Left forelimb (tissue), 1 donor: Measurements from ENCODE around the gene NRN1L.

Source experiments
- DNase-seq: peaks from one replicate; pipeline ENCODE4 v3.0.0-alpha.2; 2018; ENCODE audit warnings: low spot score

The NRN1L gene

DNA sequence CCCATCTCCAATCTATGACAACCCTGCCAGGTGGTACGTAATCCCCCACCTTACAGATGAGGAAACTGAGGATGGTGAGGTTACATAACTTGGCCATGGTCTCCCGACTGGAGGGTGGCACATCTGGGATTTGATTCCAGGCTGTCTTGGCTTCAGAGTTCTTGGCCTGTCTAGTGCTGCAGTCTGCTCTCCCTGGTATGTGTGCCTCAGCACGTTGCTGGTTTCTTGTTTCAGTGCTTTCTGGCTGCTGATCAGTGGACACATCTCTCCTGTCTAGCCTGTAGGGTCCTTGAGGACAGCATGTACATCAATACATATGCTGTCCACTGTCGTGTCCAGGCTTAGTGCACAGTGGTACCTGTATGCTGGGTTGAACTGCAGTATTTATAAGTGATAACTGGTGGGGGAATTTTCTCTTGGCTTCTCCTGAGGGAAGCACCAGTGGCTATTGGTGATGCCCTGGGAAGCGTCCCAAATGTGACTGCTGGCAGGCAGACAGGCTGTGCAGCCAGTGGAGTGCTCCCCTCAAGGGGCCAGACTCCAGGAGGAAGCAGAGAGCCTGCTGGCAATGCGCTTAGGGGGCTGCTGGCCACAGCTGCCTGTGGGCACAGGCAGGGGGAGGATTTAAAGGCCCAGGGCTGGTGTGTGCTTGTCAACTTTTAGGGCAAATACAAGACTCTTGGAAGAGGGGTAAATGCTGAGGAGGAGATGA, 32.6 kb downstream of the NRN1L start:
- no peak for DNase-seq

- DNase-seq = no peak
These were observed 33.2 kb downstream of the NRN1L start for GRCh38 chr16:67917852-67918236.

DNA sequence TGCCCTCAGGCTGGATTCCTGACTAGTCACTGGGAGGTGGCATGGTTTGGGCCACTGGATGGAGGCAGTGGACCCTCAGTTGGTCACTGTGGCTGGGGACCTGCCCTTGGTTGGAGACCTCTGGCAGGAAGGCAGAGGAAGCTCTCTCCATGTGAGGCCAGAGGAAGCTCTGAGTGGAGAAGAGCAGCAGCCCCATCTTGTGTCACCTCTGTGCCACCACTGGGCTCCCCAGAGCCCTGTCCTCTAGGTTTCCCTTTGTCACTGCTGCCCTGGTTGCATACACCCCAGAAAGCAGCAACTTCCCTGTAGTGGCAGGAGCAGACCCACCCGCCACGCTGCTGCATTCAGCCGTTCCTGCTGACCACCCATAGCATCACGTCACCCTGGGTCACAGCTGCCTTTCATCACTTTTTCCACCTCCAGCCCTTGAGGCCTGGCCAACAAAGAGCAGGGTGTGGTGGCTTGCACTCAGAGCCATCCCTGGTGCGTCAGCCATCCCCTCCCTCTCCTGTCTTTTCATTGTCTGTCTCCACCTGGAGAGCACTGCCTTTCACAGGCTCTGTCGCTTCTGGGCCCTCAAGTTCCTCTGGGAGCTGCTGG, 35.0 kb downstream of the NRN1L start:
- DNase-seq = no peak

DNA sequence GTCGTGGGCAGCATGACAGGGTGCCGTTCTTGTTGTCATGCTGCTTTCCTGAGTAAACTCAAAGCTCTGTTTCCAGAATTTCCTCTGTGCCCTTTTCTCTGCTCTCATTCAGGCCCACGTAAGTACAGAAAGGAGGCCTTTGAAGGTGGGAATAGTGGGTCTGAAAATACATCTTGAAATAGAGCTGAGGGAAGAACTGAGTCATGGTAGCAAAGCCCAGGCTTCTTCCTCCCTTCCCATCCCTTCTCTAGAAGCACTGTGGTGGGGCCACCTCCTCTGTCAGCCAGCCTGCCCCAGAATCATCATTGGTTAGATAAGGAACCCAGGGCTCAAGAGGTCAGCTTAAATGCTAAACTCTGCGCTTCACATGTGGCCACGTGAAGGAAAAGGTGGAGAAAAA, 37.5 kb downstream of the NRN1L start:
- no peak for DNase-seq

DNA sequence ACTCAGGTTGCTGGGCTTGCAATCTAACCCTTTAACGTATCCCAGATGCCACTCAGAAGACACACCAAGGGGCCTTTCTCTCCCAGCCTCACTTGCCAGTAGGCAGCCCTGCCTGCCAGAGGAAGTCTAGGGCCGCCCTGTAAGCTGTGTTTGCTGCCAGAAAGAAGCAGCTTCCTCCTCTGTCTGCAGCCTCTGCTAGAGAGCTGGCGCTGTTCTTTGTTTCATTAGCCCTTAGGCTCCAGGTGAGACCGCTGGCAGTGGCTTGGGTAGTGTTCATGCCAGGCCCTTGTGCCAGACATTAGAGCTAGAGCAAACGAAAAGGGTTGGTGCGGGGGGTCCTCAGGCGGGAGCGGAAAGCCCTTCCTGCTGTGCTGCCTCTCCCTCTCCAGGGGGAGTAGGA, 38.1 kb downstream of the NRN1L start:
- no peak for DNase-seq

DNA sequence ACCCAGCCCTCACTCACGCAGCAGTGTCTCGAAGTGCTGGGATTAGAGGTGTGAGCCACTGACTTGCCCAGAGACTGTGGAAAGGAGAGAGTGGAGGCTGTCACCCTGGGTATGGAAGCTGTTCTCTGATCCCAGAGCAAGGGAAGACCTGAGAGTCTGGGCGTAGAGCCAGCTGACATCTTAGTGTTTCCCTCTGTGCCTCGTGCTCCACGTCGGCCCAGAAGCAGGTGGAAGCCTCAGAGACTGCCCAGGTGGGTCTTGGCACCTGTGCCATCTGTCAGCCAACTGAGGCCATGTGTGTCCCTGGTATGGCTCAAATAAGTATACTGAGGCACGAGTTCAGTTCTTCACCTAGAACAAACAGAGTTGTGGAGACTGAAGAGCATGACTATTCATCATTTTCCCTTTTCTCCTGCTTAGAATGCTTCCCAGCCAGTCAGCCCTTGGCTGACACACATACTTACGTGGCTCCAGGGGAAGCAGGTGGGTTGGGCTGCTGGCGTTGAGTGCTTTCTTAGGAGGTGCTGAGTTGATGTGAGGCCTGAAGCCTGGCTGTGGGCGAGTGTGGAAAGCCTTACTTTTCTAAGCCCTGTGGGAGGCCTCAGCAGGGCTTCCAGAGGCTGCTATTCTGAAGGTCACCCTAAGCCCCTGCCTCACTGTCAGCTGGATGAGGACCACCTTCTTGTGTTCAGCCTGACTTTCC, 38.9 kb downstream of the NRN1L start:
- DNase-seq = no peak

DNA sequence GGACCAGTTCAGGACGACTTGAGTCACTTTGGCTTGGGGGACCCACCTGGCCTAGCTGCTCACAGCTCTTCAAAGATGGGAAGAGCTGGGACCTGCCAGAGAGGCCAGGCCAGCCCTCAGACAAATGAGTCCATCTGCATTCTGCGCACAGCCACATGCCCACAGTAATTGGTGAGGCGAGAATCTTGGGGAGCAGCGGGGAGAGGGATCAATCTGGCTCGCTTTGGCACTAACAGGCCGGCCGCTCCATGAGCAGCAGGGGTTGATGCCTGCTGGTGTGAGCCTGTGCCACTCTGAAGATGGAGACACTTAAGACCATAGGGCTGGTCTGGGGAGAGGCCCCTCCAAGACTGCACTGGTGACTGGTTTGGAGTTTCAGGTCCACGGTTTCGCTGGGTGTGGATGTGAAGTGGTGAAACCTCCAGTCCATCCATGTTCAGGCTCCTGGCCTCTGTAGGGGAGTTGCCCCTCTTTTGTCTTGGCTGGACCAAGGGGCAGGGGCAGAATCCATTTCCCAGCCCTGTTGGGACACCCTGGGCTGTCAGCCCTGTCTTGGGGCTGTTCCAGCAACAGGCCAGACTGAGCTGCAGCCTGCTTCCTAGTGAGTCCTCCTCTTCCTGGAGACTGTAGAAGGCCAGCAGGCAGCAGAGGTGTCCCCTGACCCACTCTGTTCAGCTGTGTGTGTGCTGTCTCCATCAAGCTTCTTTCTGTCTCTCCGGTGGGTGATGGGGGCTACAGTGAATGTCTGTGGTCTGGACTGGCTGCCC, 39.6 kb downstream of the NRN1L start:
- DNase-seq = no peak

DNA sequence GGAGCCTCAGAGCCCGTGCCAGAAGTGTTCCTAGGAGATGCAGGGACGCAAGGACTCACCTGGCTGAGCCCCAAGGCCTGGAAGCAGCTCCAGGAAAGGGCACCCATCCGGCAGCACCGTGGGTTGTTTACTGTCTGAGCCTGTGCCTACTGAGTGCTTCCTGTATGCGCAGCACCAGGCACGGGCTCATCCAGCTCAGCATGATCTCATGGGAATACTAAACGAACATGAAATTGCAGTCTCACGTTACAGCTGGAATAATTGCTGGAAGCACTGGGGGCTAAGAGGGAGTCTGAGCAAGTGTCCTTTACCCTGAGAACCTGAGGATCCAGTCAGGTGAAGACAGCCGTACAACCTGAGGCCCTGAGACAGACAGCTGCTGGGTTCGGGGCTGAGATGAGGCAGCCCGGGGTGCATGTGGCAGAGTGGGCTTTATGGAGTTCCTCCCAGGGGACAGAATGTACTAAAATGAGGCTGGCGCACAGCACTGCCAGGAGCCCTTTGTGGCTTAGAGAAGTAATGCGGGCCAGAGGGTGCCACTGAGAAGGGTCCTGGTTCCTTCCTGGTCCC, 41.6 kb downstream of the NRN1L start:
- DNase-seq = no peak

GRCh38 chr16:67927131-67927941, 42.7 kb downstream of the NRN1L start:
- DNase-seq = no peak

- no peak for DNase-seq
These were observed 43.5 kb downstream of the NRN1L start for GRCh38 chr16:67928147-67928546.

GRCh38 chr16:67928561-67929364, 44.1 kb downstream of the NRN1L start:
- no peak for DNase-seq

- DNase-seq = no peak
These were observed 45.5 kb downstream of the NRN1L start for GRCh38 chr16:67930191-67930590.

GRCh38 chr16:67930678-67931211, 46.1 kb downstream of the NRN1L start:
- DNase-seq = no peak

DNA sequence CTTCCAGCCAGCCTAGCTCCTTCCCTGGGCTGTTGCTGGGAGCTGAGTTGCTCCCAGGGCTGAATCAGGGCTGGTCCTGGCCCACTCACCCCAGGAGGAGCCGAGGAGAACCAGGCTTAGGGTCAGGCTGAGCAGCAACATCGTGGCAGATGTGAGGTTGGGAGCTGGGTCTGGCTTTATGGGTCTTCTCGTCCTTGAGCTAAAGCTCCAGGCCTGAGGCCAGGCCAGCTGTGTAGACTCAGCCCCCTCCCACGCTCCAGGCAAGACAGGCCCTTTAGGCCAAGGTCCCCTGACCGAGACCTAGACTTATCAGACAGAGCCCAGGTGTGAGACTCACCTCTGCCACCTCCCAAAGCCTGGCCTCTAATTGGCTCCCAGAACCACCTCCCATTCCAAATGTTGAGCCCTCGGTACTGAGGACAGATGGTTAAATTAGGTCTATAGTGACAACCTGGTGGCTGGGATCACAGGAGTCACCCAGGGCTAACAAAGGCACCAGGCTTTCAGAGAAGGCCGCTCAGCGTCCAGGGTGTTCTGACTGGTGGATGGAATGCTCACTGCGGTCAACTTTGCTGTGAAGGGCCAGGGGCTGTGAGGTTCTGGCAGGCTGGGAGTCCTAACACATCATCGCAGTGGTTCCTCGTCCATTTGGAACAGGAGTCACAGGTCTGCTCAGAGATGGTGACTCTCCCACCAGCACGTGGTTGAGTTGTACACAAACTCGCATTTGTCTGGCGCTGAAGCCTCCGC, 47.2 kb downstream of the NRN1L start, which contains the start of gene CTRL:
Gene CTRL, minus strand, starts transcription at position 151 of the 750 bp plus-strand sequence. Its CDS starts 10 bp downstream, at position 141.
- no peak for DNase-seq

DNA sequence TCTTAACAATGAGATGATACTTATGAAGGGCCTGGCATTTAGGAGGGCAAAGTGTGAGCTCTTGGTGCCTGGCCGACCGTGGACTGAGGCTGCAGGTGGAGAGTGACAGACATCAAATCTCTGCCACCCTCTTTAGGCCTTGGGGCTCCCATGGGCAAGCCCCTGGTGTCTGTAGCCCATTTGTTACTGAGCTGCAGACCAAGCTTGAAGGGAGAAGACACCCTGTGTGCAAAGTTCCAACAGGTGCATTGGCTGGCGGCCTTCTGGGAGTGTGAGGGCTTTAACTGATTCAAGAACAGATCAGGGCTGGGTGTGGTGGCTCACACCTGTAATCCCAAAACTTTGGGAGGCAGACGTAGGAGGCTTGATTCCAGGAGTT, 47.8 kb downstream of the NRN1L start:
- no peak for DNase-seq

DNA sequence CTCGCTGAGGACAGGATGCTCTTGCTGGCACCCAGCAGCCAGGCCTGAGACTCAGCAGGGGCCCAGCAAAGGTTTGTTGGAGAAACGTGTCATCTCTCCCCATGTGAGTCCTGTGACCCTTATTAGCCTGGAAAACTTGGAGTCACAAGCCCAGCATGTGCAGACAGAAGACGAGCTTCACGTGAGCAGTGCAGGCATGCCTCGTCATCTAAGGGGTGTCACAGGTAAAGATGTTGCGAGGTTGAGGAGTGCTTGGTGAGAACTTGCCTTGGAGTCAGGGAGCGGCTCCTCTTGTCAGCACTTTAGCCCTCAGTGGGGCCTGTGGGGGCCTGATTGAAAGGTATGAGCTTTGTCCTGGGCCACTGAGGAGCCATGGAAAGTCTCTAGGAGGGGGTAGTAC, 49.1 kb downstream of the NRN1L start:
- DNase-seq = no peak

GRCh38 chr16:67934306-67935100, 49.8 kb downstream of the NRN1L start:
- no peak for DNase-seq

- DNase-seq = no peak
These were observed 50.4 kb downstream of the NRN1L start for GRCh38 chr16:67935101-67935401.
